Measurements from ENCODE around the gene PRICKLE4. TPM values are rescaled to one million over a fixed set of nuclear protein-coding genes. Genes with fewer than 3 reads are reported as not detected.
"Not testable (repeated sequence)": the region's sequence is repeated elsewhere in the genome, so short reads cannot be mapped to it uniquely, and the experiment has no call there.

PRICKLE4 gene
- total RNA-seq, 2 experiments from 2014 or later: 0.40 TPM; not detected in 1

DNA sequence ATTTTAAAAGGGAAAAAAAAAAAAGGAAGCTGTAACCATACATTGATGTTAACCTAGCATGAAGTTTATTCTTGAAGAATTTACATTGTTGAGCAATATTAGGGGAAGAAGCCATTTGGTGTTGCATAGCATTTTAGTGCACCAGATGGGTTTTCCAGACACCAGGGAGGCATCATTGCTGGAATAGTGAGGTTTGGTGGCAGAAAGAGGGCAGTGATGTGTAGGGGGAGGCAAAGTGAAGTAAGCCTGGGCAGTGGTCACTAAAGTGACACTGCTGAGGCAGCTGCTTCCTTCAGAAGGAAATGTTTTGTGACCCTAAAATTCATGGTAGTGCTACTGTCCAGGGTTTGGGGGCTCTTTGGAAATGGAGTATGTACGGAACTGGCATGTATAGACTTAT lies 9.5 kb downstream of the PRICKLE4 start:
- ChIA-PET POLR2A (no interaction called here), CTCF (interaction anchor here (0.7 to 14.3 kb wide), 2 partner anchors 199 to 257 kb away, joined by 3 to 286 read pairs; partner anchors contain the start of gene TAF8)
- ATAC-seq: no peak
- H3K9me3 Mint-ChIP-seq (ENCODE audit: insufficient read depth): no peaks in the 10 kb centered on the region
- H3K36me3 Mint-ChIP-seq (ENCODE audit: low read depth): peaks cover 35% of the 10 kb centered on the region
- no peak overlapping the region for H3K4me3 Mint-ChIP-seq
- no peak overlapping the region for H3K27ac Mint-ChIP-seq
- H3K4me1 Mint-ChIP-seq (ENCODE audit: low read depth): peaks cover 22% of the 10 kb centered on the region
- DNase-seq: no peak
- no peaks in the 10 kb centered on the region for H3K27me3 Mint-ChIP-seq (ENCODE audit: low read depth)

DNA sequence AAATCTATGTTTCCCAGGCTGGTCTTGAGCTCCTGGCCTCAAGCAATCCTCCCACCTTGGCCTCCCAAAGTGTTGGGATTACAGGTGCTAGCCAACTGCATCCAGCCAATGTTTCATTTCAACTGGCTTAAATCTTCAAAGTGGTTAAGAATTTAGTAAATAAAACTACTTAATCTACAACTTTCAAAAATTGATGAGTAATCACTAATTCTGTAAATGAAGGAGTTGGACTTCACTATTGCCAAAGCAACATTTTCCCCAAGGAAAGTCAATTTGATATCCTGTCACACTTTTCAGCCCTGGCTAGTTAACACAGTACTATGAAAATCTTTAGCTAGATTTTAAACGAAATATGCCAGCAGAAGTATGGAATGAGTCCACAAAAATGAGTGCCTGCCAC lies 10.7 kb downstream of the PRICKLE4 start:
- CTCF ChIA-PET: interaction anchor here (1.1 to 14.3 kb wide), 3 partner anchors 57 to 313 kb away, joined by 3 to 286 read pairs (median 3); partner anchors contain the start of gene TAF8
- no peak for DNase-seq
- H3K9me3 Mint-ChIP-seq (ENCODE audit: insufficient read depth): no peaks in the 10 kb centered on the region
- H3K27me3 Mint-ChIP-seq (ENCODE audit: low read depth): no peaks in the 10 kb centered on the region
- POLR2A ChIA-PET: no interaction called here
- H3K4me3 Mint-ChIP-seq: no peak overlapping the region
- H3K4me1 Mint-ChIP-seq (ENCODE audit: low read depth): peaks cover 17% of the 10 kb centered on the region
- no peak for ATAC-seq
- no peak overlapping the region for H3K27ac Mint-ChIP-seq
- peaks cover 37% of the 10 kb centered on the region for H3K36me3 Mint-ChIP-seq (ENCODE audit: low read depth)

DNA sequence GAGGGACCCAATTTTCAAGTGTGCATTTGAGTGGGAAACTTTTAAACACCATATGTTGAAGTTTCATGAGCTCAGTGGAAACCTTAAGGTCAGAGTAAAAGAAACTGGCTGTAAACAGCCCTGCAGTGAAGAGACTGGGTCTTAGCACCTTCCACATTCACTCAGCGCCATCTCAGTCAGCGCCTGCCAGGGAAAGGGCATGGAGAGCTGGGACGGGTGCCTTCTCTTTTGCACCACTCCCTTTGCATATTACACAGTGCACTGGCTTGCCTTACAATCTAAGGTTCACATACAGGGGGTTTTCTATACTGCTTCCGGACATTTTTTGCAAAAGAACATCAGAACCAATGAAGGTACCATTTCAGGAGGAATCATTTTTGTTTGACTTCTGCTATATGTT lies 11.4 kb downstream of the PRICKLE4 start:
- H3K4me1 Mint-ChIP-seq (ENCODE audit: low read depth): peaks cover 19% of the 10 kb centered on the region
- H3K4me3 Mint-ChIP-seq: no peak overlapping the region
- DNase-seq (no peak), ATAC-seq (no peak)
- ChIA-PET POLR2A (no interaction called here), CTCF (interaction anchor here (1.3 to 14.3 kb wide), 2 partner anchors 58 to 255 kb away, joined by 3 to 286 read pairs; partner anchors contain the start of gene TAF8)
- H3K36me3 Mint-ChIP-seq (ENCODE audit: low read depth): peaks cover 37% of the 10 kb centered on the region
- no peaks in the 10 kb centered on the region for H3K9me3 Mint-ChIP-seq (ENCODE audit: insufficient read depth)
- H3K27me3 Mint-ChIP-seq (ENCODE audit: low read depth): no peaks in the 10 kb centered on the region
- peak overlapping the region; percentile 57 for H3K27ac Mint-ChIP-seq

DNA sequence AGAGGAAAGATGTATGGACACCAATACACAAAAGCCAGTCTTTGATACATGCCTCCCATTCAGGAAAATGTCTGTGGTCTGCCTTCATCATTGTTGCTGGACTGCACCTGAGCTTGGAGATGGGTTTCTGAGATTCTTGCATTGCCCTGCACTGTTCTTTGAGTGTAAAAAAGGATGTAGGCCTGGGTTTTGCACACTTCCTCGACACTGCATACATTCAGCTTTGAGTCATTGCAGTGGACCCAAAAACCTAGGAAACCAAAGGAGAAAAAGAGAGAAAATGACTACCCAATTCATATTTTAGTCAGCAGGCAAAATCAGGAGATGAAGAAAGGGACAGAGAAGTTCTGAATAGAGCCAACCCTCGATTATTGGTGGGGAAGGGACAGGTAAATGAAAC lies 15.9 kb downstream of the PRICKLE4 start:
- peaks cover 2% of the 10 kb centered on the region for H3K4me1 Mint-ChIP-seq (ENCODE audit: low read depth)
- DNase-seq (no peak), ATAC-seq (no peak)
- H3K36me3 Mint-ChIP-seq (ENCODE audit: low read depth): peaks cover 16% of the 10 kb centered on the region
- H3K9me3 Mint-ChIP-seq (ENCODE audit: insufficient read depth): no peaks in the 10 kb centered on the region
- POLR2A ChIA-PET: no interaction called here
- no peak overlapping the region for H3K27ac Mint-ChIP-seq
- no peaks in the 10 kb centered on the region for H3K27me3 Mint-ChIP-seq (ENCODE audit: low read depth)
- H3K4me3 Mint-ChIP-seq: no peak overlapping the region
- CTCF ChIA-PET: interaction anchor here (1.9 to 2.2 kb wide), 2 partner anchors 9 to 248 kb away, joined by 5 to 12 read pairs; partner anchors contain the start of gene TOMM6

DNA sequence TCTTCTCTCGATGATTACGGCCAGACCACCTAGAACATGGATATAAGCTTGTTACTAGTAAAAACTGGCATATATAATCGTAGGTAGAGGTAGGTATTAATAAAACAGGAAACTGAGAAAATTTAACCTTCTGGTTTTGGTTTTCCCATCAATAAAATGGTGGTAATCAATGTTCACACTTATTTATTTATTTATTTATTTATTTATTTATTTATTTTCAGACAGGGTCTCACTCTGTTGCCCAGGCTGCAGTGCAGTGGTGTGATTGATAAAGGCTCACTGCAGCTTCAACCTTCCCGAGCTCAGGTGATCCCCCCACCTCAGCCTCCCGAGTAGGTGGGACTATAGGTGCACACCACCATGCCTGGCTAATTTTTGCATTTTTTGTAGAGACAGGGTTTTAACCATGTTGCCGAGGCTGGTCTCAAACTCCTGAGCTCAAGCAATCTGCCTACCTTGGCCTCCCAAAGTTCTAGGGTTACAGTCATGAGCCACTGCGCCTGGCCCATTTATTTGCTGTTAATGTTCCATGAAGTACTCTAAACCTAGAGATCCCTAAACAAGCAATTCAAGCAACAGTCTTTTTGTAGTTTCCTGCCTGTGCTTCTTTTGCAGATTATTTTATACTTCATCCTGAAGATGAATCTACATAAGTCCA lies 18.4 kb downstream of the PRICKLE4 start:
- H3K36me3 Mint-ChIP-seq (ENCODE audit: low read depth): peaks cover 5% of the 10 kb centered on the region
- no peak overlapping the region for H3K4me3 Mint-ChIP-seq
- ATAC-seq (no peak), DNase-seq (no peak)
- ChIA-PET POLR2A (no interaction called here), CTCF (interaction anchor here (3.3 kb wide), 1 partner anchor 246 kb away, joined by 39 read pairs; no protein-coding TSS in a partner anchor)
- no peaks in the 10 kb centered on the region for H3K9me3 Mint-ChIP-seq (ENCODE audit: insufficient read depth)
- no peaks in the 10 kb centered on the region for H3K27me3 Mint-ChIP-seq (ENCODE audit: low read depth)
- H3K27ac Mint-ChIP-seq: no peak overlapping the region
- H3K4me1 Mint-ChIP-seq (ENCODE audit: low read depth): peaks cover 2% of the 10 kb centered on the region

DNA sequence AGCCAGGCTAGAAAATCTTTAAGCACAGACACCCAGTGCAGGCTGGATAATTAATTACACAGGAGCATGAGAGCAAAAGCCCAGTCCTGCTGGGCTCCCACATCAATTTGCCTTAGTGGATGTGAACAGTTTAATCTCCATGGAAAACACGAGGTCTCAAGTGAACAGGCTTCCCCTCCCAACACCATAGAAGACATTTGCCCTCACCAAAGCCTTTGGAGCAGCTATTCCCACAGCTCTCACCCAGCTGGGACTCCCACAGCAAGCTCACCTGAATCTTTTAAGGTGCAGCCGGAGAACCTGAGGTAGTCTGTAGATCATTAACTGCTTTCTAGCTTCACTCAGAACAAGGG lies 19.0 kb downstream of the PRICKLE4 start:
- no peak overlapping the region for H3K27ac Mint-ChIP-seq
- ChIA-PET POLR2A (no interaction called here), CTCF (interaction anchor here (1.1 to 3.3 kb wide), 4 partner anchors 12 to 245 kb away, joined by 3 to 39 read pairs (median 10); partner anchors contain the start of genes BYSL, MED20 and TOMM6)
- no peak overlapping the region for H3K4me3 Mint-ChIP-seq
- H3K4me1 Mint-ChIP-seq (ENCODE audit: low read depth): peaks cover 2% of the 10 kb centered on the region
- DNase-seq: no peak
- peaks cover 5% of the 10 kb centered on the region for H3K36me3 Mint-ChIP-seq (ENCODE audit: low read depth)
- ATAC-seq: no peak
- H3K9me3 Mint-ChIP-seq (ENCODE audit: insufficient read depth): no peaks in the 10 kb centered on the region
- H3K27me3 Mint-ChIP-seq (ENCODE audit: low read depth): no peaks in the 10 kb centered on the region

DNA sequence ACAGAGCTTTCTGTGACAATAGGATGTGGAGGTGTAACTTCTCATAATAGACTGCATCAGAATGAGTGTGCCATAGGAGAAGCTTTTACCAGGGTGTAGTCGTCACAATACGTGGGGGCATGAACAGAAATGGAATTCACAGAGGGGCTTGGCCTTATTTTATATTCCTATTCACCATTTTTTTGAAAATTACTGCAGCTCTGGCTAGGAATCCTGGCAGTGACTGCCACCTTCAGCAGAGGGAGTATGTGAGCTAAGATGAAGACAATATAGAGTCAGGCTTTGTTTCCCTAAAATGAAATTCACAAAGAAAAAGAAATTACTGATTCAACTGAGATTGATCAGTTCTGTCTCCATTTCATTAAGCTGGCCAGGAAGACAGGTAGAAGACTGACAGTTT lies 20.8 kb downstream of the PRICKLE4 start:
- Mint-ChIP-seq H3K4me3 (no peak overlapping the region), H3K36me3 (ENCODE audit: low read depth) (peaks cover 3% of the 10 kb centered on the region), H3K9me3 (ENCODE audit: insufficient read depth) (no peaks in the 10 kb centered on the region), H3K4me1 (ENCODE audit: low read depth) (peaks cover 2% of the 10 kb centered on the region), H3K27me3 (ENCODE audit: low read depth) (no peaks in the 10 kb centered on the region), H3K27ac (no peak overlapping the region)
- no peak for ATAC-seq
- DNase-seq: no peak
- ChIA-PET POLR2A (interaction anchor here (0.6 to 0.7 kb wide), 3 partner anchors 43 to 1968 kb away, joined by 3 to 5 read pairs (median 4); no protein-coding TSS in a partner anchor), CTCF (interaction anchor here (0.8 to 3.3 kb wide), 12 partner anchors 8 to 365 kb away, joined by 3 to 39 read pairs (median 4); partner anchors contain the start of genes BYSL, MED20 and TOMM6)

DNA sequence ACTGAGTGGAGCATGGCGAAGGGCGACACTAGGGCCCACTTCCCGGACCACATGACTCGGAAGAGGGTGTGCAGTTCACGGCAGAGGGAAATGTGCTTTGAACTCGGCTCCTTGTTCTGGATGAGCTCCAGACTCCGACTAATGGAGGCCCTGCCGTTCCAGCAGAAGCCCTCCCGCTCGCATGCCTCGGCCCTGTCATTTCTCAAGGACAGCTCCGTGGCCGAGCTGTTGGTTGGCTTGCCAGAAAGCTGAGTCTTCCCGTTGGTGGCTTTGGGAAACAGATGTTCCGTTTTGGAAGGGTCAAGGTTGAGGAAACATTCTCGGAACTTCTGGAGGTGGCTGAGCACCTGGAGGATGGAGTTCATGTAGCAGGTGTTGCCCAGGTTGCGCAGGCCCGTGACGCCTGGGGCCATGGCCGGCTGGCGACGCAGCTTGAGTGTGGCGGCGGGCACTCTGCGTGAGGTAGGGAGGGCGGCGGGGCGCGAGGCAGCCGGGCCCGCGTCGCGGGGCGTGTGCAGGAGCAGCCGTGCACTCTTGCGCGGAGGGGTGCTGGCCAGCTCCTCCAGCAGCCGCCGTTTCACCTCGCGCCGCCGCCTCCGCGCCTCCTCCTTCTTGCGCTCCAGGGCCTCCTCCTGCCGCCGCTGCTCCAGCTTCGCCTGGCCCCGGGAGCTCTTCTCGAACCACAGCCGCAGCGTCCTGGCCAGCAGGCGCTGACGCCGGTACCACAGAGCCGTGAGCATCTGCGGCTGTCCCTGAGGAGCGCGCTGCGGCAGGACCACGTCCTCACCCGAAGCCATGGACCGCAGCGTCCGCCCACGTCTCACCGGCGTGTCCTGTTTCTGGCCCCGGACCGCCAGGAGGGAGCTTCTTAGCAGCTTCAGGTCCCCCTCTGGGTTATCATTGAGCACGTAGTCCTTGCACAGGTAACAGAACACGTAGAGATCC lies 25.5 kb downstream of the PRICKLE4 start:
- H3K4me1 Mint-ChIP-seq (ENCODE audit: low read depth): no peaks in the 10 kb centered on the region
- H3K9me3 Mint-ChIP-seq (ENCODE audit: insufficient read depth): no peaks in the 10 kb centered on the region
- no peak overlapping the region for H3K27ac Mint-ChIP-seq
- no peak overlapping the region for H3K4me3 Mint-ChIP-seq
- ATAC-seq (no peak), DNase-seq (no peak)
- ChIA-PET CTCF (interaction anchor here (1.4 kb wide), 1 partner anchor 19 kb away, joined by 5 read pairs; the partner anchor contains the start of gene TOMM6), POLR2A (interaction anchor here (0.6 kb wide), 1 partner anchor 12 kb away, joined by 3 read pairs; no protein-coding TSS in a partner anchor)
- H3K36me3 Mint-ChIP-seq (ENCODE audit: low read depth): no peaks in the 10 kb centered on the region
- no peaks in the 10 kb centered on the region for H3K27me3 Mint-ChIP-seq (ENCODE audit: low read depth)

DNA sequence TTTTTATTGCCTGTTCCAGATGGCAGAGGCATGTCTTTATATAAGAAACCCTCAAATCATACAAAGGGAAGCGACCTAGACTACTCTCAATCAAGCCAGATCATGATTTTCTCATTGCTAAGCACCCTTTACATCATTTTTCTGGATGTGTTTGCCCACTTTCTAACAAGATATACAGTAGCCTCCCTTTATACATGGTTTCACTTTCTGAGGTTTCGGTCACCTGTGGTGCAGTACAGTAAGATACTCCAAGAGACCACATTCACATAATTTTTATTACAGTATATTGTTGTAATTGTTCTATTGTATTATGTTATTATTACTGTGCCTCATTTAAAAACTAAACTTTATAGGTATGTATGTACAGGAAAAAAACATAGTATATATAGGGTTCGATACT lies 30.5 kb downstream of the PRICKLE4 start:
- H3K9me3 Mint-ChIP-seq (ENCODE audit: insufficient read depth): no peaks in the 10 kb centered on the region
- no peaks in the 10 kb centered on the region for H3K4me1 Mint-ChIP-seq (ENCODE audit: low read depth)
- POLR2A ChIA-PET: no interaction called here
- CTCF ChIA-PET: no interaction called here
- H3K4me3 Mint-ChIP-seq: no peak overlapping the region
- peaks cover 3% of the 10 kb centered on the region for H3K27me3 Mint-ChIP-seq (ENCODE audit: low read depth)
- DNase-seq: no peak
- ATAC-seq: no peak
- no peak overlapping the region for H3K27ac Mint-ChIP-seq
- no peaks in the 10 kb centered on the region for H3K36me3 Mint-ChIP-seq (ENCODE audit: low read depth)

DNA sequence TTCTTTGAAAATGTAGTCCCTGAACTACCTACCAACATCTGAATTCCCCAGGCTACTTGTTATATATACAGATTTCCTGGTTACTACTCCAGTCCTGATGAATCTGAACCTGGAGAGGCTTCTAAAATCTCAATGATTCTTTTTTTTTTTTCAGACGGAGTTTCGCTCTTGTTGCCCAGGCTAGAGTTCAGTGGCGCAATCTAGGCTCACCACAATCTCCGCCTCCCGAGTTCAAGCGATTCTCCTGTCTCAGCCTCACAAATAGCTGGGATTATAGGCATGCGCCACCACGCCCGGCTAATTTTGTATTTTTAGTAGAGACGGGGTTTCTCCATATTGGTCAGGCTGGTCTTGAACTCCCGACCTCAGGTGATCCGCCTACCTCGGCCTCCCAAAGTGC lies 31.4 kb downstream of the PRICKLE4 start:
- CTCF ChIA-PET; H3K4me1 Mint-ChIP-seq (ENCODE audit: low read depth): not testable (repeated sequence)

DNA sequence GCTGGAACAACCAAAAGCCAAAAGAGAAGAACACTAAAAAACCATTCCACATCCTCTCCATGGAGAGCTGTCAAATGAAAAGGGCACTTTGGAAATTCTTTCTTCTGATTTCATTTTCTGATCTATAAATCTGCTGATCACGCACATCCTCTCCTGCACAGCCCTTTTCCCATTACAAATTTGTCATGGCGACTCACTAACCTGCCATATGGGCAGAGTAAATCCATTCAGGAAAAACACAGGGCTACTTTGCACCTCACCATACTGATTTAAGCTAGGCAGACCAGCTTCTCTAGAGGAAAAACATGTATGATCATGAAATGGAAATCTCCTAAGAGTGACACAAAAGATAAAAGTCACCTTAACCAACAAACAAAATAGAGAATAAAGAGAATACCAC lies 32.9 kb downstream of the PRICKLE4 start:
- DNase-seq: no peak
- ChIA-PET CTCF (interaction anchor here (0.9 to 1.2 kb wide), 2 partner anchors 34 to 107 kb away, joined by 3 read pairs; no protein-coding TSS in a partner anchor), POLR2A (no interaction called here)
- H3K9me3 Mint-ChIP-seq (ENCODE audit: insufficient read depth): no peaks in the 10 kb centered on the region
- H3K36me3 Mint-ChIP-seq (ENCODE audit: low read depth): no peaks in the 10 kb centered on the region
- H3K27ac Mint-ChIP-seq: no peak overlapping the region
- H3K27me3 Mint-ChIP-seq (ENCODE audit: low read depth): peaks cover 3% of the 10 kb centered on the region
- no peaks in the 10 kb centered on the region for H3K4me1 Mint-ChIP-seq (ENCODE audit: low read depth)
- H3K4me3 Mint-ChIP-seq: no peak overlapping the region
- ATAC-seq: no peak

More for the DNA sequence above, 31.4 kb downstream of the PRICKLE4 start:
- H3K9me3 Mint-ChIP-seq (ENCODE audit: insufficient read depth); H3K36me3 Mint-ChIP-seq (ENCODE audit: low read depth); POLR2A ChIA-PET; H3K27me3 Mint-ChIP-seq (ENCODE audit: low read depth); H3K4me3 Mint-ChIP-seq; H3K27ac Mint-ChIP-seq; DNase-seq; ATAC-seq: not testable (repeated sequence)
